AG04450 (cell line): ENCODE results near the gene AIF1. TPM values are rescaled to one million over a fixed set of nuclear protein-coding genes. Genes with fewer than 3 reads are reported as not detected.

Experiments used
- CTCF ChIA-PET: fragments of 300-600, 350-600 bp; formaldehyde crosslinking; extraction: SDS; loops from one replicate; lab custom pipeline; 2022; ENCODE audit warnings: antibody characterized with exemption, inconsistent platforms; lab: Charles Lee
- POLR2A ChIA-PET: fragments of 350-600 bp; formaldehyde crosslinking; extraction: SDS; loops from one replicate; lab custom pipeline; 2021; ENCODE audit warnings: antibody characterized with exemption, inconsistent platforms; lab: Yijun Ruan, JAX
- DNase-seq: peaks from one replicate; pipeline ENCODE4 v3.0.0-alpha.2; 2011; ENCODE audit warnings: low read depth, low spot score
- H3K27ac ChIP-seq: one replicate; pipeline ENCODE4 v1.5.1; 2012; ENCODE audit warnings: low read depth, low read length, control low read depth
- H3K27me3 ChIP-seq: one replicate; pipeline ENCODE4 v1.6.0; 2012; ENCODE audit warnings: low read length; ENCODE audit not compliant: control insufficient read depth, insufficient read depth
- H3K4me3 ChIP-seq: 2 replicates; pipeline ENCODE4 v1.5.1; 2011; ENCODE audit warnings: mild to moderate bottlenecking, low read depth, low read length, control low read depth
- H3K9me3 ChIP-seq: 2 replicates; pipeline ENCODE4 v1.5.1; 2012; ENCODE audit warnings: low read length; ENCODE audit not compliant: control insufficient read depth, insufficient read depth
- polyA plus RNA-seq: library from polyadenylated mRNA; depleted of rRNA; stranded (reverse); fragments of >200 nt; gene quantifications from 2 replicates; pipeline ENCODE4 v1.2.3, GENCODE V29; 2011; rRNA removed
- small RNA-seq: library from RNA; depleted of rRNA; stranded (forward); fragments of <200 nt; gene quantifications from one replicate; pipeline ENCODE3, GENCODE V24; 2012; ENCODE audit warnings: low read depth; ENCODE audit not compliant: insufficient read length
- TF ChIP-seq, protein P1 (sequence below): IDR thresholded peaks from 2 replicates; pipeline ENCODE4 v1.5.1; 2011; ENCODE audit warnings: low read depth, low read length, control low read depth, inconsistent platforms

The AIF1 gene
- polyA plus RNA-seq, 1 experiment = not detected

DNA sequence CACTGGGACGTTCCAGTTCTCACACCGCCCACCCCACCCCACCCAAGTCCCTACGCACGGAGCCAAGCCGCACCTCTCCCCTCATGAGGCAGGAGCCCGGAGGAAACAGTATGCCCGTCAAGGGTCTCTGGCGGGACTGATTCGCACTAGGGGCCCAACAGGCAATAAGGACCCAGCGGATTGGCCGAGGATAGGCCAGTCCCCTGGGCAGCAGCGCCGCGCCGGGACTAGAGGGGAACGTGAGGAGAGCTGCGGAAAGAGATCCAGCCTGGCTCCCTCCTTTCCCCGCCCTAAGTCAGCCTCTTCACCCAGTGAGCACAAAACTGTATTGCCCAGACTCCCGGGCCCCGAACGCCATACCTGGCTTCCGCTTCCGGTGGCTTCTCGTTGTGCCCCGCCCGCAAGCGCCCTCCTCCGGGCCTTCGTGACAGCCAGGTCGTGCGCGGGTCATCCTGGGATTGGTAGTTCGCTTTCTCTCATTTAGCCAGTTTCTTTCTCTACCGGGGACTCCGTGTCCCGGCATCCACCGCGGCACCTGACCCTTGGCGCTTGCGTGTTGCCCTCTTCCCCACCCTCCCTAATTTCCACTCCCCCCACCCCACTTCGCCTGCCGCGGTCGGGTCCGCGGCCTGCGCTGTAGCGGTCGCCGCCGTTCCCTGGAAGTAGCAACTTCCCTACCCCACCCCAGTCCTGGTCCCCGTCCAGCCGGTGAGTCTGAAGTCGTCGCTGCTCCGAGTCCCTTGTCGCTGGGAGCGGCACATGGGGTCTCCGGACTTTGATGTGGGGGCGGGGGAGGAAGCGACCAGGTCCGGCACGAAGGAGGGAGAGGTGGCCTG lies 50.7 kb downstream of the AIF1 start, which contains the start of gene CSNK2B:
Gene CSNK2B, plus strand, starts transcription at position 580 of the 836 bp plus-strand sequence. CDS start 752 bp downstream, outside the sequence.
- Histone ChIP-seq H3K4me3 (peak within 1 kb of the TSS; percentile 98), H3K27me3 (no peaks in the 10 kb centered on the region), H3K9me3 (no peaks in the 10 kb centered on the region; the same call in 1 of the 2 replicates), H3K27ac (peak within 1 kb of the TSS; percentile 90)
- ChIA-PET CTCF (interaction anchor here (0.6 to 1.0 kb wide), 3 partner anchors 119 to 165 kb away, joined by 3 to 4 read pairs (median 3); partner anchors contain the start of genes ATP6V1G2 and LSM2), POLR2A (interaction anchor here (0.9 to 1.8 kb wide), 5 partner anchors 13 to 149 kb away, joined by 3 to 11 read pairs (median 4); partner anchors contain the start of genes ABHD16A, BAG6, HSPA1A and HSPA1L)
- TF ChIP-seq, protein P1, sequence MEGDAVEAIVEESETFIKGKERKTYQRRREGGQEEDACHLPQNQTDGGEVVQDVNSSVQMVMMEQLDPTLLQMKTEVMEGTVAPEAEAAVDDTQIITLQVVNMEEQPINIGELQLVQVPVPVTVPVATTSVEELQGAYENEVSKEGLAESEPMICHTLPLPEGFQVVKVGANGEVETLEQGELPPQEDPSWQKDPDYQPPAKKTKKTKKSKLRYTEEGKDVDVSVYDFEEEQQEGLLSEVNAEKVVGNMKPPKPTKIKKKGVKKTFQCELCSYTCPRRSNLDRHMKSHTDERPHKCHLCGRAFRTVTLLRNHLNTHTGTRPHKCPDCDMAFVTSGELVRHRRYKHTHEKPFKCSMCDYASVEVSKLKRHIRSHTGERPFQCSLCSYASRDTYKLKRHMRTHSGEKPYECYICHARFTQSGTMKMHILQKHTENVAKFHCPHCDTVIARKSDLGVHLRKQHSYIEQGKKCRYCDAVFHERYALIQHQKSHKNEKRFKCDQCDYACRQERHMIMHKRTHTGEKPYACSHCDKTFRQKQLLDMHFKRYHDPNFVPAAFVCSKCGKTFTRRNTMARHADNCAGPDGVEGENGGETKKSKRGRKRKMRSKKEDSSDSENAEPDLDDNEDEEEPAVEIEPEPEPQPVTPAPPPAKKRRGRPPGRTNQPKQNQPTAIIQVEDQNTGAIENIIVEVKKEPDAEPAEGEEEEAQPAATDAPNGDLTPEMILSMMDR = no peak
- DNase-seq = peak; percentile 91

- ChIA-PET POLR2A (interaction anchor here (1.0 kb wide), 1 partner anchor 149 kb away, joined by 4 read pairs; the partner anchor contains the start of genes HSPA1A and HSPA1L), CTCF (interaction anchor here (1.0 kb wide), 1 partner anchor 140 kb away, joined by 3 read pairs; the partner anchor contains the start of gene LSM2)
- TF ChIP-seq, protein P1 = no peak
- no peaks in the 10 kb centered on the region; the same call in 1 of the 2 replicates for H3K9me3 ChIP-seq
- H3K27ac ChIP-seq = no peak overlapping the region
- H3K27me3 ChIP-seq = no peaks in the 10 kb centered on the region
- DNase-seq = no peak
- H3K4me3 ChIP-seq = peak overlapping the region; percentile 98
These were observed 51.4 kb downstream of the AIF1 start for GRCh38 chr6:31666337-31666965.

Small RNAs within 50 kb of the gene (small RNA-seq; reads per million reads assigned to genes)
- gene MIR6832 = not detected
- not detected for gene RF00019
- gene SNORA38 = 11.3 reads per million, percentile 72 among the genes with 10 or more reads in this experiment
- gene UQCRHP1 = not detected

Other genes starting within 250 kb of the AIF1 start
- 39.9 and 48.5 TPM in 2 replicates for gene MICA, start 211.6 kb upstream of the AIF1 start, polyA plus RNA-seq
- 17.9 and 19.0 TPM in 2 replicates for gene MICB, start 117.1 kb upstream of the AIF1 start, polyA plus RNA-seq
- not detected in 2 replicates for gene MCCD1, start 86.3 kb upstream of the AIF1 start, polyA plus RNA-seq
- gene DDX39B, start 73.2 kb upstream of the AIF1 start, polyA plus RNA-seq = 434 and 480 TPM in 2 replicates
- 12.5 and 14.6 TPM in 2 replicates for gene ATP6V1G2, start 68.6 kb upstream of the AIF1 start, polyA plus RNA-seq
- 5.1 and 5.4 TPM in 2 replicates for gene NFKBIL1, start 67.6 kb upstream of the AIF1 start, polyA plus RNA-seq
- not detected in 2 replicates for gene LTA, start 42.9 kb upstream of the AIF1 start, polyA plus RNA-seq
- gene TNF, start 39.7 kb upstream of the AIF1 start, polyA plus RNA-seq = not detected in 2 replicates
- gene LTB, start 32.8 kb upstream of the AIF1 start, polyA plus RNA-seq = not detected in 2 replicates
- not detected in 2 replicates for gene LST1, start 29.0 kb upstream of the AIF1 start, polyA plus RNA-seq
- not detected in 2 replicates for gene NCR3, start 22.2 kb upstream of the AIF1 start, polyA plus RNA-seq
- gene PRRC2A, start 5.5 kb downstream of the AIF1 start, polyA plus RNA-seq = 24.8 and 30.7 TPM in 2 replicates
- gene BAG6, start 37.4 kb downstream of the AIF1 start, polyA plus RNA-seq = 58.2 and 68.7 TPM in 2 replicates
- 2.8 and 3.9 TPM in 2 replicates for gene APOM, start 40.7 kb downstream of the AIF1 start, polyA plus RNA-seq
- 10.2 and 11.6 TPM in 2 replicates for gene C6orf47, start 45.5 kb downstream of the AIF1 start, polyA plus RNA-seq
- 12.7 and 13.5 TPM in 2 replicates for gene GPANK1, start 49.8 kb downstream of the AIF1 start, polyA plus RNA-seq
- gene CSNK2B, start 50.8 kb downstream of the AIF1 start, polyA plus RNA-seq = 80.1 and 96.0 TPM in 2 replicates
- gene LY6G5B, start 54.7 kb downstream of the AIF1 start, polyA plus RNA-seq = 5.5 and 7.0 TPM in 2 replicates
- 2.0 and 2.7 TPM in 2 replicates for gene LY6G5C, start 65.8 kb downstream of the AIF1 start, polyA plus RNA-seq
- gene ABHD16A, start 88.1 kb downstream of the AIF1 start, polyA plus RNA-seq = 34.0 and 36.3 TPM in 2 replicates
- gene LY6G6F, start 91.6 kb downstream of the AIF1 start, polyA plus RNA-seq = not detected in 2 replicates
- not detected in 2 replicates for gene LY6G6D, start 100.1 kb downstream of the AIF1 start, polyA plus RNA-seq
- not detected in 2 replicates for gene LY6G6C, start 106.5 kb downstream of the AIF1 start, polyA plus RNA-seq
- not detected in 2 replicates for gene MPIG6B, start 108.1 kb downstream of the AIF1 start, polyA plus RNA-seq
- gene DDAH2, start 114.1 kb downstream of the AIF1 start, polyA plus RNA-seq = 44.4 and 59.1 TPM in 2 replicates
- 466 and 531 TPM in 2 replicates for gene CLIC1, start 121.3 kb downstream of the AIF1 start, polyA plus RNA-seq
- gene MSH5, start 124.8 kb downstream of the AIF1 start, polyA plus RNA-seq = 6.4 and 7.2 TPM in 2 replicates
- 0.24 and 0.88 TPM in 2 replicates for gene SAPCD1, start 147.4 kb downstream of the AIF1 start, polyA plus RNA-seq
- gene VWA7, start 162.1 kb downstream of the AIF1 start, polyA plus RNA-seq = 0.10 and 0.32 TPM in 2 replicates
- gene VARS1, start 180.5 kb downstream of the AIF1 start, polyA plus RNA-seq = 16.0 and 23.9 TPM in 2 replicates
- gene LSM2, start 191.7 kb downstream of the AIF1 start, polyA plus RNA-seq = 34.2 and 38.3 TPM in 2 replicates
- 1.1 and 1.2 TPM in 2 replicates for gene HSPA1L, start 200.0 kb downstream of the AIF1 start, polyA plus RNA-seq
- 46.6 and 50.4 TPM in 2 replicates for gene HSPA1A, start 200.3 kb downstream of the AIF1 start, polyA plus RNA-seq
- 31.9 TPM in 2 replicates for gene HSPA1B, start 212.5 kb downstream of the AIF1 start, polyA plus RNA-seq
- gene NEU1, start 247.6 kb downstream of the AIF1 start, polyA plus RNA-seq = 39.0 and 49.4 TPM in 2 replicates